Loucy (cell line): ENCODE measurements around the gene PRRX2.

Experiments used
- H2AFZ ChIP-seq: fragments of 200-600 bp; sonication (generic); 2 replicates; pipeline ENCODE4 v1.6.0; 2016; ENCODE audit warnings: antibody characterized with exemption, mild to moderate bottlenecking, low read length, moderate library complexity
- H3F3A ChIP-seq: fragments of 200-600 bp; 2 replicates; pipeline ENCODE4 v1.6.0; 2016; ENCODE audit warnings: antibody characterized with exemption, low read depth, mild to moderate bottlenecking
- H3K27me3 ChIP-seq: fragments of 200-600 bp; sonication (generic); 2 replicates; pipeline ENCODE4 v1.6.1; 2014; ENCODE audit warnings: low read length, mild to moderate bottlenecking; ENCODE audit not compliant: insufficient read depth, poor library complexity, severe bottlenecking
- H3K36me3 ChIP-seq: fragments of 200-600 bp; sonication (generic); 2 replicates; pipeline ENCODE4 v1.6.1; 2016; ENCODE audit warnings: low read length; ENCODE audit not compliant: insufficient read depth
- H3K4me1 ChIP-seq: fragments of 200-600 bp; sonication (generic); 2 replicates; pipeline ENCODE4 v1.5.1; 2014; ENCODE audit warnings: low read length, mild to moderate bottlenecking; ENCODE audit not compliant: insufficient read depth, poor library complexity, severe bottlenecking
- H3K4me2 ChIP-seq: fragments of 200-600 bp; sonication (generic); 2 replicates; pipeline ENCODE4 v1.6.0; 2014; ENCODE audit warnings: antibody characterized with exemption, low read length, low read depth, mild to moderate bottlenecking; ENCODE audit not compliant: poor library complexity, severe bottlenecking
- H3K4me3 ChIP-seq: fragments of 200-600 bp; sonication (generic); 2 replicates; pipeline ENCODE4 v1.5.1; 2014; ENCODE audit warnings: low read length, mild to moderate bottlenecking, mixed read lengths; ENCODE audit not compliant: poor library complexity, severe bottlenecking
- H3K79me2 ChIP-seq: fragments of 200-600 bp; sonication (generic); 2 replicates; pipeline ENCODE4 v1.6.1; 2014; ENCODE audit warnings: low read length; ENCODE audit not compliant: insufficient read depth
- H3K9ac ChIP-seq: fragments of 200-600 bp; sonication (generic); 2 replicates; pipeline ENCODE4 v1.6.0; 2014; ENCODE audit warnings: mild to moderate bottlenecking, low read depth, low read length, moderate library complexity; ENCODE audit not compliant: poor library complexity, severe bottlenecking
- H3K9me2 ChIP-seq: fragments of 200-600 bp; sonication (generic); replicated peaks from 2 replicates; pipeline ENCODE4 v1.6.1; 2016; ENCODE audit warnings: low read depth, low read length, mixed read lengths
- H3K9me3 ChIP-seq: fragments of 200-600 bp; sonication (generic); 2 replicates; pipeline ENCODE4 v1.6.1; 2014; ENCODE audit warnings: mild to moderate bottlenecking, antibody characterized with exemption, low read length, low read depth; ENCODE audit not compliant: insufficient read depth
- H4K20me1 ChIP-seq: fragments of 200-600 bp; sonication (generic); 2 replicates; pipeline ENCODE4 v1.6.0; 2014; ENCODE audit warnings: antibody characterized with exemption, low read length, mild to moderate bottlenecking; ENCODE audit not compliant: insufficient read depth, poor library complexity, severe bottlenecking
- EZH2phosphoT487 ChIP-seq: fragments of 200-600 bp; IDR thresholded peaks from 2 replicates; pipeline ENCODE4 v1.6.1; 2018; ENCODE audit warnings: antibody characterized with exemption, mild to moderate bottlenecking, moderate library complexity, borderline replicate concordance
- TF ChIP-seq, protein P1 (sequence below): fragments of 200-600 bp; sonication (generic); conservative IDR thresholded peaks from 2 replicates; pipeline ENCODE4 v1.5.1; 2014; ENCODE audit warnings: mild to moderate bottlenecking, antibody characterized with exemption, low read length

Gene PRRX2

DNA sequence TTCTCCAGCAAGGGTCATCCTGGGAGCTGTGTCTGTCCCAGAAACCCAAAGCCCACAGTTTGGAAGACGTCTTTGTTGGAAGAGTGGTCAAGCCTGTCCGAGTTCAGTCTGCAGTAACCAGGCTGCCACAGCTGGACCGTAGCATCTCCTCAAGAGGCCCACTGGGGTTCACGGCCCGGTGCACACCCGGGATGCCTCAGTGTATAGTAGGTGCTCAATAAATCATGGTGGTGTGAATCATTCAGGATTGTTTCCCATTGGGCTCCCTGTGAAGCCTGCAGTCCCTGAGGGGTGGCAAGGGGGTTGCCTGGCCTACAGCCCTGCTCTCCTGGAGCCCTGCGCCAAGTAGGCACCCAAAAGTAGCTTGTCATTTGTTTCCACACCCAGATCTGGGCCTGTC is 10.3 kb upstream of the PRRX2 start:
- no peak overlapping the region for H3K4me2 ChIP-seq
- H3K9me2 ChIP-seq = no peaks in the 10 kb centered on the region
- no peaks in the 10 kb centered on the region for H3K79me2 ChIP-seq
- no peaks in the 10 kb centered on the region for H4K20me1 ChIP-seq
- no peak overlapping the region for H3K9ac ChIP-seq
- no peak for TF ChIP-seq EZH2phosphoT487
- TF ChIP-seq, protein P1, sequence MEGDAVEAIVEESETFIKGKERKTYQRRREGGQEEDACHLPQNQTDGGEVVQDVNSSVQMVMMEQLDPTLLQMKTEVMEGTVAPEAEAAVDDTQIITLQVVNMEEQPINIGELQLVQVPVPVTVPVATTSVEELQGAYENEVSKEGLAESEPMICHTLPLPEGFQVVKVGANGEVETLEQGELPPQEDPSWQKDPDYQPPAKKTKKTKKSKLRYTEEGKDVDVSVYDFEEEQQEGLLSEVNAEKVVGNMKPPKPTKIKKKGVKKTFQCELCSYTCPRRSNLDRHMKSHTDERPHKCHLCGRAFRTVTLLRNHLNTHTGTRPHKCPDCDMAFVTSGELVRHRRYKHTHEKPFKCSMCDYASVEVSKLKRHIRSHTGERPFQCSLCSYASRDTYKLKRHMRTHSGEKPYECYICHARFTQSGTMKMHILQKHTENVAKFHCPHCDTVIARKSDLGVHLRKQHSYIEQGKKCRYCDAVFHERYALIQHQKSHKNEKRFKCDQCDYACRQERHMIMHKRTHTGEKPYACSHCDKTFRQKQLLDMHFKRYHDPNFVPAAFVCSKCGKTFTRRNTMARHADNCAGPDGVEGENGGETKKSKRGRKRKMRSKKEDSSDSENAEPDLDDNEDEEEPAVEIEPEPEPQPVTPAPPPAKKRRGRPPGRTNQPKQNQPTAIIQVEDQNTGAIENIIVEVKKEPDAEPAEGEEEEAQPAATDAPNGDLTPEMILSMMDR = no peak
- H3F3A ChIP-seq = no peaks in the 10 kb centered on the region
- H3K27me3 ChIP-seq = no peaks in the 10 kb centered on the region
- no peak overlapping the region for H2AFZ ChIP-seq
- no peaks in the 10 kb centered on the region for H3K36me3 ChIP-seq
- H3K4me1 ChIP-seq = no peaks in the 10 kb centered on the region
- no peaks in the 10 kb centered on the region for H3K9me3 ChIP-seq
- H3K4me3 ChIP-seq = no peak overlapping the region

DNA sequence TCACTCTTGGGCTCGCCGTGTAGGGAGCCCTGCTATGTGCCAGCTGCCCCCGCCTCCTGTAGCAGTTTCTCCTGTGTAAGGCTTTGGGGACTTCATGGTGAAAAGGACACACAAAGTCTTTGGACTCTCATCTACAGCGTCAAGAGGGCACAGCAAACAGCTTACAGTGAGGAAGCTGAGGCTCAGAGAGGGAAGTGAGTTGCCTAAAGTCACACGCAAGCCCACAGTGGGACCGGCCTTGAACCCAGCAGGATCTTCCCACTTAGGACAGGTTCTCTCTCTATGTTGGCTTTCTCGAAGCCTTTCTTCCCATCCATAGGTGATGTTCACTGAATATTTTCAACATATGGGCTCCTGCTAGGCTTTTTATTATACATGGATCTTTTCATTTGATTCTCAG is 9.8 kb upstream of the PRRX2 start:
- H3K9me3 ChIP-seq = no peaks in the 10 kb centered on the region
- H3K27me3 ChIP-seq = no peaks in the 10 kb centered on the region
- no peaks in the 10 kb centered on the region for H3K79me2 ChIP-seq
- no peak overlapping the region for H2AFZ ChIP-seq
- H3K36me3 ChIP-seq = no peaks in the 10 kb centered on the region
- no peak overlapping the region for H3K4me2 ChIP-seq
- no peaks in the 10 kb centered on the region for H3K4me1 ChIP-seq
- no peaks in the 10 kb centered on the region for H3F3A ChIP-seq
- TF ChIP-seq EZH2phosphoT487 = no peak
- TF ChIP-seq, protein P1 = no peak
- no peak overlapping the region for H3K9ac ChIP-seq
- H3K4me3 ChIP-seq = no peak overlapping the region
- H3K9me2 ChIP-seq = no peaks in the 10 kb centered on the region
- no peaks in the 10 kb centered on the region for H4K20me1 ChIP-seq

DNA sequence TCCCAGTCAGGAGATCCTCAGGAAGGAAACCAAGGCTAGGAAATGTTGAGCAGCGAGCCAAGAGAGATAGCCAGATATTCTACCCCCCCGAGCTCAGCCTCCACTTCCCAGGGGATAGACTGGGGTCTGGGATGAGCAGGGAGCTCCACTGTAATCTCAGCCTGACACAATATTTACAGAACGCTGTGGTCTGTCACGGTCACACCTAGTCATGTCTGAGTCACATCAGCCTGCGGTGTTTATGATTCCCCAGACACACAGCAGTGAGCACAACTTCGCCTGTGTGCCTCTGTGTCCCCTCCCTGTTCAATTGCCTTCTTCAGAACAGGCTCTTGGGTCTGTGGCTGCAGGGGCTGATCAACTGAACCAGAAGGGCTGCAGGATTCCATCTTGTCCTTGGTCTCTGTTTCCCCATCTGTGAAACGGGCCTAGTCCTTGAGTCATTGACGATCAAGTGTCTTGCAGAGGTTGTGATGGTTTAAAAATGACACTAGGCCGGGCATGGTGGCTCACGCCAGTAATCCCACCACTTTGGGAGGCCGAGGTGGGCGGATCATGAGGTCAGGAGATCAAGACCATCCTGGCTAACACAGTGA is 8.6 kb upstream of the PRRX2 start:
- H3K9me3 ChIP-seq = no peaks in the 10 kb centered on the region
- no peaks in the 10 kb centered on the region for H3K9me2 ChIP-seq
- H3K36me3 ChIP-seq = no peaks in the 10 kb centered on the region
- no peaks in the 10 kb centered on the region for H3K79me2 ChIP-seq
- H3K9ac ChIP-seq = no peak overlapping the region
- H3K4me2 ChIP-seq = no peak overlapping the region
- no peaks in the 10 kb centered on the region for H4K20me1 ChIP-seq
- H3K27me3 ChIP-seq = no peaks in the 10 kb centered on the region
- H3F3A ChIP-seq = no peaks in the 10 kb centered on the region
- H3K4me1 ChIP-seq = no peaks in the 10 kb centered on the region
- H3K4me3 ChIP-seq = no peak overlapping the region
- TF ChIP-seq, protein P1 = no peak
- H2AFZ ChIP-seq = no peak overlapping the region
